Right ventricle myocardium inferior (tissue), 1 donor: ENCODE results near the gene ZFAND3. TPM values are rescaled to one million over a fixed set of nuclear protein-coding genes. Genes with fewer than 3 reads are reported as not detected.

Experiments
- ATAC-seq: fragments of 200-7000 bp; cut with Tn5 transposase; one replicate; pipeline ENCODE4 v1.9.1; 2020; ENCODE audit warnings: mild to moderate bottlenecking, moderate library complexity
- DNase-seq: peaks from one replicate; pipeline ENCODE4 v3.0.0; 2021; ENCODE audit errors: missing footprints
- intact Hi-C: fragments of 100-400 bp; cut with DNase I; formaldehyde crosslinking; loops from one replicate; pipeline ENCODE4 v1.11.0; 2022
- total RNA-seq: library from RNA; stranded (reverse); fragmentation: NEBNext Ultra II Directional; extraction: Animal tissue kit (Norgen Biotek cat#: 25700); gene quantifications from one replicate; pipeline ENCODE4 v1.2.1, GENCODE V29; 2021
- donor health status: DM: no; HTN: yes; CAD: no; lungs with severe emphysema.

Gene ZFAND3
- total RNA-seq, 1 donor from 2014 or later = 84.1 TPM

GRCh38 chr6:38077488-38078030 is 258.0 kb downstream of the ZFAND3 start:
- no peak for ATAC-seq
- intact Hi-C loops = no loop called here

GRCh38 chr6:38078671-38079070 is 259.1 kb downstream of the ZFAND3 start:
- intact Hi-C loops = no loop called here
- DNase-seq (no peak), ATAC-seq (no peak)

More at GRCh38 chr6:38077488-38078030, 258.0 kb downstream of the ZFAND3 start:
- no peak for DNase-seq

- DNase-seq = no peak
- intact Hi-C loops = no loop called here
- no peak for ATAC-seq
Observed at GRCh38 chr6:38079107-38079506, 259.6 kb downstream of the ZFAND3 start.

GRCh38 chr6:38079537-38079936 is 260.0 kb downstream of the ZFAND3 start:
- intact Hi-C loops = no loop called here
- DNase-seq = no peak
- no peak for ATAC-seq

GRCh38 chr6:38080360-38080759 is 260.8 kb downstream of the ZFAND3 start:
- ATAC-seq (no peak), DNase-seq (no peak)
- intact Hi-C loops = no loop called here

GRCh38 chr6:38080889-38081288 is 261.4 kb downstream of the ZFAND3 start:
- intact Hi-C loops = no loop called here
- DNase-seq = no peak
- ATAC-seq = no peak

GRCh38 chr6:38085031-38085430 is 265.5 kb downstream of the ZFAND3 start:
- DNase-seq (no peak), ATAC-seq (no peak)
- intact Hi-C loops = no loop called here

- no peak for ATAC-seq
- no peak for DNase-seq
Observed at GRCh38 chr6:38086346-38086745, 266.8 kb downstream of the ZFAND3 start.

GRCh38 chr6:38088010-38088409 is 268.5 kb downstream of the ZFAND3 start:
- no peak for ATAC-seq
- intact Hi-C loops = no loop called here

More at GRCh38 chr6:38086346-38086745, 266.8 kb downstream of the ZFAND3 start:
- intact Hi-C loops = no loop called here

GRCh38 chr6:38088829-38089228 is 269.3 kb downstream of the ZFAND3 start:
- intact Hi-C loops = no loop called here
- DNase-seq (no peak), ATAC-seq (no peak)

More at GRCh38 chr6:38088010-38088409, 268.5 kb downstream of the ZFAND3 start:
- no peak for DNase-seq

- intact Hi-C loops = no loop called here
- DNase-seq (no peak), ATAC-seq (no peak)
Observed at GRCh38 chr6:38091613-38092012, 272.1 kb downstream of the ZFAND3 start.

GRCh38 chr6:38092465-38092864 is 272.9 kb downstream of the ZFAND3 start:
- ATAC-seq = no peak
- no peak for DNase-seq
- intact Hi-C loops = no loop called here

GRCh38 chr6:38092964-38093363 is 273.4 kb downstream of the ZFAND3 start:
- ATAC-seq = no peak
- DNase-seq = no peak
- intact Hi-C loops = no loop called here

- intact Hi-C loops = no loop called here
- DNase-seq = no peak
- ATAC-seq = no peak
Observed at GRCh38 chr6:38095054-38095453, 275.5 kb downstream of the ZFAND3 start.

- ATAC-seq = no peak
- intact Hi-C loops = no loop called here
- no peak for DNase-seq
Observed at GRCh38 chr6:38099221-38099620, 279.7 kb downstream of the ZFAND3 start.

GRCh38 chr6:38100380-38100779 is 280.9 kb downstream of the ZFAND3 start:
- DNase-seq = no peak
- intact Hi-C loops = no loop called here
- no peak for ATAC-seq

- DNase-seq (no peak), ATAC-seq (no peak)
- intact Hi-C loops = no loop called here
Observed at GRCh38 chr6:38103921-38104320, 284.4 kb downstream of the ZFAND3 start.

- intact Hi-C loops = no loop called here
- DNase-seq = no peak
- no peak for ATAC-seq
Observed at GRCh38 chr6:38105066-38105465, 285.5 kb downstream of the ZFAND3 start.

GRCh38 chr6:38107073-38107472 is 287.5 kb downstream of the ZFAND3 start:
- intact Hi-C loops = no loop called here
- ATAC-seq (no peak), DNase-seq (no peak)

GRCh38 chr6:38110481-38110971 is 291.0 kb downstream of the ZFAND3 start:
- no peak for DNase-seq
- intact Hi-C loops = no loop called here
- ATAC-seq = peak; percentile 69

GRCh38 chr6:38112181-38112580 is 292.7 kb downstream of the ZFAND3 start:
- intact Hi-C loops = no loop called here
- ATAC-seq (no peak), DNase-seq (no peak)
